ENCODE results near the gene INCENP. TPM values are rescaled to one million over a fixed set of nuclear protein-coding genes. Genes with fewer than 3 reads are reported as not detected.

INCENP gene
- total and polyA plus RNA-seq, 2 experiments from 2014 or later: 35.6 to 131 TPM

- Mint-ChIP-seq H3K4me3 (no peak overlapping the region), H3K27me3 (ENCODE audit: insufficient read depth, low read depth, poor library complexity) (peaks cover 19% of the 10 kb centered on the region), H3K36me3 (ENCODE audit: low read depth) (peaks cover 62% of the 10 kb centered on the region), H3K4me1 (no peaks in the 10 kb centered on the region), H3K9me3 (no peaks in the 10 kb centered on the region), H3K27ac (no peak overlapping the region)
- Histone ChIP-seq H3K4me3 (no peak overlapping the region), H3K36me3 (ENCODE audit: insufficient read depth) (peaks cover 10% of the 10 kb centered on the region; the same call in 1 of the 2 replicates), H3K27me3 (ENCODE audit: insufficient read depth) (no peaks in the 10 kb centered on the region), H3K27ac (ENCODE audit: low read depth) (no peak overlapping the region), H3K4me1 (ENCODE audit: insufficient read depth) (no peaks in the 10 kb centered on the region), H2AFZ (no peak overlapping the region), H3K9me2 (ENCODE audit: insufficient read depth) (no peaks in the 10 kb centered on the region), H4K20me1 (replicated peaks; ENCODE audit: insufficient read depth) (peaks cover 9% of the 10 kb centered on the region; the same call in 1 of the 2 replicates), H3K79me2 (replicated peaks; ENCODE audit: insufficient read depth) (peaks cover 15% of the 10 kb centered on the region), H3F3A (replicated peaks; ENCODE audit: low read depth) (no peaks in the 10 kb centered on the region), H3K4me2 (no peak overlapping the region)
- no peak for DNase-seq (ENCODE audit: low spot score)
- TF ChIP-seq REST (IDR thresholded peaks at IDR 0.05; ENCODE audit: unreplicated experiment) (no peak), CREB1 (CRISPR knock-in tag; IDR thresholded peaks at IDR 0.05; ENCODE audit: low read depth) (no peak), EZH2phosphoT487 (IDR thresholded peaks at IDR 0.05; ENCODE audit: unreplicated experiment) (no peak), POLR2AphosphoS5 (IDR thresholded peaks at IDR 0.05; ENCODE audit: low read depth) (no peak), JUNB (IDR thresholded peaks at IDR 0.05; ENCODE audit: unreplicated experiment) (no peak), ETS1 (IDR thresholded peaks at IDR 0.05) (no peak), ZNF462 (CRISPR knock-in tag; IDR thresholded peaks at IDR 0.05) (no peak), CTCF (conservative IDR thresholded peaks at IDR 0.05; ENCODE audit: low read depth in 2 of 2) (no peak), ZNF331 (CRISPR knock-in tag; IDR thresholded peaks at IDR 0.05; ENCODE audit: low read depth) (no peak), STAT1 (IDR thresholded peaks at IDR 0.05; ENCODE audit: unreplicated experiment) (no peak)
- no peak for ATAC-seq
Measured at GRCh38 chr11:62141111-62142042, 17.6 kb downstream of the INCENP start.

All from GM23338 (cell line).